Fibroblast of skin of left quadriceps (primary cell): ENCODE results near the gene EPHB6.
A peak's percentile ranks its signal among the peaks of the same experiment; 100 is the strongest.

Experiments
- DNase-seq, 2 experiments: peaks; one replicate each; pipeline ENCODE4 v3.0.0-alpha.2; 2013; ENCODE audit warnings: low read depth in 2 of 2

EPHB6 gene, protein sequence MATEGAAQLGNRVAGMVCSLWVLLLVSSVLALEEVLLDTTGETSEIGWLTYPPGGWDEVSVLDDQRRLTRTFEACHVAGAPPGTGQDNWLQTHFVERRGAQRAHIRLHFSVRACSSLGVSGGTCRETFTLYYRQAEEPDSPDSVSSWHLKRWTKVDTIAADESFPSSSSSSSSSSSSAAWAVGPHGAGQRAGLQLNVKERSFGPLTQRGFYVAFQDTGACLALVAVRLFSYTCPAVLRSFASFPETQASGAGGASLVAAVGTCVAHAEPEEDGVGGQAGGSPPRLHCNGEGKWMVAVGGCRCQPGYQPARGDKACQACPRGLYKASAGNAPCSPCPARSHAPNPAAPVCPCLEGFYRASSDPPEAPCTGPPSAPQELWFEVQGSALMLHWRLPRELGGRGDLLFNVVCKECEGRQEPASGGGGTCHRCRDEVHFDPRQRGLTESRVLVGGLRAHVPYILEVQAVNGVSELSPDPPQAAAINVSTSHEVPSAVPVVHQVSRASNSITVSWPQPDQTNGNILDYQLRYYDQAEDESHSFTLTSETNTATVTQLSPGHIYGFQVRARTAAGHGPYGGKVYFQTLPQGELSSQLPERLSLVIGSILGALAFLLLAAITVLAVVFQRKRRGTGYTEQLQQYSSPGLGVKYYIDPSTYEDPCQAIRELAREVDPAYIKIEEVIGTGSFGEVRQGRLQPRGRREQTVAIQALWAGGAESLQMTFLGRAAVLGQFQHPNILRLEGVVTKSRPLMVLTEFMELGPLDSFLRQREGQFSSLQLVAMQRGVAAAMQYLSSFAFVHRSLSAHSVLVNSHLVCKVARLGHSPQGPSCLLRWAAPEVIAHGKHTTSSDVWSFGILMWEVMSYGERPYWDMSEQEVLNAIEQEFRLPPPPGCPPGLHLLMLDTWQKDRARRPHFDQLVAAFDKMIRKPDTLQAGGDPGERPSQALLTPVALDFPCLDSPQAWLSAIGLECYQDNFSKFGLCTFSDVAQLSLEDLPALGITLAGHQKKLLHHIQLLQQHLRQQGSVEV

DNA sequence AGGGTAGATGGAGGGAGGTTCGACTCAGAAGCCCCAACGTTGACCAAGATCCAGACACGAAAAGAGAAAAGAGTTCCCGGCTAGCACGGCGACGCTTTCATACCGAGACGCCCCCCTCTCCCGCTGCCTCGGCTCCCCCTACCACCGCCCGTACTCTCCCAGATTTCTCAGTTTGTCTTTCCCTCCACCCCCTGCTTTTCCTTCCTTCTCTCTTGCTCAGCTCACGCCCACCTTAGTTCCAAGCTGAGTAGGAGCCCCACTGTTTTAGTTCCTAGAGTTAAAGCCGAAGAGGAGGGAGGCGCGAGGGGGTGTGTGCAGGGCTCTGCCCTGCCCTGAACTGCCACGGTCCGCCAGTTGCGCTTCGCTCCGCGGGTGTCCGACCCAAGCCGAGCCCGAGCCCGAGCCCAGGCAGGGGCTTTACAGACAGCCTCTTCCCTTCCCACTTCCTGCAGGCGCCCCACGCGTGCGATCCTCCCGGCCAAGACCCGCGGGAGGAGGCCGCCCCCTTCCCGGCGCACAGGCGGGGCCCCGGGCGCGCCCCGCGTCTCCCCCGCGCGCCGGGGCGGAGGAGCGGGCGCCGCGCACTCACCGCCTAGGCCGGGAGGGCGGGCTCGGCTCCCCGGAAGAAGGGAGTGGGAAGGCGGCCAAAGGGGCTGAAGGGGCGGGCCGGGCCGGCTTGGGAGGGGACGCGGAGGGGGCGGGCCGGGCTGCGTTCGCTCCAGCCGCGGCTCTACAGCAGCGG lies at the start of gene EPHB6:
Gene EPHB6, plus strand, starts transcription at position 705 of the 742 bp plus-strand sequence. CDS start 8,152 bp downstream, outside the sequence.
- peak in 1 of 2 experiments; percentile 23 for DNase-seq

DNA sequence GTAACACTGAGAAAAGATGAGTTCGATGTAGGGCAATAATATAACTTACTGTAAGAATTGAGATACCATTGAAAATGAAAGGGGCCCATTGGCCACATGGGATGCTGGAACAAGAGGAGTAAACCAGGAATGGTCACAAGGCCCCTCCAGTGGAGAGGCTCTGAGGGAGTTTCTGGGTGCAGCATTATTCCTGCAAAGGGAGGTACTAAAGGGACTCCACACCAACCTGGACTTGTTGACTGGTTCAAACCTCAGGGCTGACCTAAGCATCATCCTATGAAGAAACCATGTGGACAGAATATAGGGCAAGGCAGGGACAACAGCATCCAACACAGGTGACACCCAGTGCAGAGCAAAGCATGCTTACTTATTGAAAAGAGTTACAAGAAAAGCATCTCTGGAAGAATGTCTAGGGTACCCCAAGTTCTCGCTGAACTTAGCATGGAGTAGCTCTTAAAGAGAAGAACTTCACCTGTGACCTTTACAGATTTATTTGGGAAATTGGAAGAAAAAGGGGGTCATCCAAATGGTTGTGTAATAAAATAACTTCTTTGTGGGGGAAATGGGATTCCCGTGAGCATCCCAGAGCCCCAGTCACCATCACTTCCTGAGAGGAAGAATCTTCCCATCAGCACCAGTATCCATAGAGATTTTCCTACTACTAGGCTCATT lies 49.4 kb upstream of the EPHB6 start:
- no peak for DNase-seq

DNA sequence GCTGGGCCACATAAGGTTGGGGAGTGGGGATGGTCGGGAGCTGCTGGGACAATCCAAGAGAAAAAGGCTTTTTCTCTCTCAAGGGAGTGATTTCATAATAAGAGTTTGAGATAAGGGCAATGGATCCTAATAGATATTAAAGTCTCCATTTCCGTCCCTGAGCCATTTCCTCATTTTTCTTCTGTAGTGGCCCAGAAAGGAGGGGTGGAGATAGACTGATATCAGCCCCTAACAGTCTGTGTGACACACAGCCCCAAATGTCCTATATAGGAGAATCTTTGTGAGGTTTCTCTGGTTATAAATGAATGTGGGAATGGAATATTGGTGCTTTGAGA lies 48.9 kb upstream of the EPHB6 start:
- no peak for DNase-seq

DNA sequence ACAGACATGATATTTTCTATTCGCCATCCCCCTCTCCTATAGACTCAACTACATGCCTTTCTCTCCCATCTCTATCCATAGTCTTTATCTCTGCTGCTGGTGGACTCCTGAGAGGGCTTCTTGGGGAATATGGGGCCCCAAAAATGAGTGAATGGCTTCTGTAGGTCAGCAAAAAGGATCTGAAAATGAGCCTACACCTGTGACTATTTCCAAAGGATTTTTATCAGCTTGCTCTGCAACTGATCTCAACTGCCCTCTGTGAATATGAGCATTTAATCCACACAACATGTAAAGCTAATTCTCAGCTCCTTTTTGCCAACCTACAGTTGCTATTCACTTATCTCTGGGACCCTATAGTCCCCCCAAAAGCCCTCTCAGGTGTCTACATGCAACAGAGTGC lies 47.9 kb upstream of the EPHB6 start:
- no peak for DNase-seq

DNA sequence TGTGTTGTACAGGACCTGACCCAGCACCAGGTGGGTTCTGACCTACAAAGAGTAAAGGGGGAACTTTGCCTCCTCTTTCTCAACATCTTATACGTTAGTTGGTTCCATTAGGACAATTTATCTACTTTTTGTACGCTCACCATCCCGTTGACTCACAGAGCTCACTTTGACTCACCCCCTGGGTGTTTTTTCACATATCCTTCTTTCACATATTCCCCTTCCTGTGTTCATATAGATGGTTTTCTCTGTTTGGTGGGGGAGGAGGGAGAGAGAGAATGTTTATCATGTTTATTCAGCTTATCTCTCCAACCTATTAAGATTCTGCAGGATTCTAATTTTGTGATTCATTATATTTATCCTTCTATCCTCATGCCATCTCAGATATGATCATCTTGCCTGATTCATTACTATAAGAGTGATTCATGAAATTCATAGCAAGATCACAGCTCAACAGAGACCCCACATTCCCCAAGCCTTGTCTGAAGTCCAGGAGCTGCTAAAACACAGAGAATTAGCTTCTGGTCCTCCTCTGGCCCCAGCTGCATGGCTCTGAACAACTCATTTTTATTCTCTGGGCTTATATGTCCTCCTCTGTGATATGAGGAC lies 46.9 kb upstream of the EPHB6 start:
- DNase-seq, result no peak

DNA sequence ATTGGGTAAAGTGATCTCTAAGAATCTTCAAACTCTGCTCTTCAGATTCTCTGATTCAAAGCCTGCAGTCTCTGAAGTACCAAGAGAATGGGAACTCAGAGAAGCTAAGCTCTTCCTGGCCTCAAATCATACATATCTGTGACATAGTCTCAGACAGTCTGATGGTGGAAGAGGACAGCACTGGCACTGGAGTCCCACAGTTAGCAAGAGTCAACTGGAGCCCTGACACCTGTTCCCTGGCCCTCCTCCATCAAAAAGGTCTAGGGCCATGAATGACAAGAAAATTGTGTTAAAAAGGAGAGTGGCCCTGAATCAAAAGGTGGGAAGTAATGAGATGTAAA lies 46.4 kb upstream of the EPHB6 start:
- DNase-seq, result no peak

DNA sequence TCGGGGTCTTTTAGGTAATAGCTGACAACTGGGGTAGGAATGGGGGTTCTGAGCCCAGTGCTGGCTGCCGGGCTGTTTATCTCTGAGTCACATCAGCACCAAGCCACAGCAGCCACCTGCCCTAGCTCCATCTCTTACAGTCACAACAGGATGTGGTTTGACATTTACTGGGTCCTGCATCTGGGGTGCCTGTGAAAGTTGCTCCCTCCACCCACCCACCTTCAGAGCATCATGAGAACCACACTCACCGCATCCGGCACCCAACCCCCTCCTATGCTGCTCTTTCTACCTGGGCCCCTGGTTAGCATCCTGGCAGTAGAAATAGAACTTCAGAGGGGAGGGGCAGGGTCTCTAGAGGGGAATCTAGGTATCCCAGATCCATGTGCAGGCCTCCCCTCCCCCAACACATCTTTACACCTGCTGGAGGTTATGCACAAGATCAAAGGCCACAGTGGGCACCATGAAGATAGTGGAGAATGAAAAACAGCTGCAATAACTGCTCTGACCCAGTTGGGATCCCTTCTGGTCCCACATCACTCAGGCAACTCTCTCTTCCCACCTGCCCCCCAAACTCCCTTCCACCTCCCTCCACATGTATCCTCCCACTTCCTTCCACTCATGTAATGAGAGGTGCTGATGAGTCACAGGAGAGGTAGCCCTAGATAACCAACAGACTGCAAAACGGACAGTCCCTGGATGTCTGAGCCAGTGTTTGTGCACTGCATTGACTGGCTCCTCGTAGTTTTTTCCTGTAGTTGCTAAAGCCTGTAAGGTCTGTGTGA lies 45.9 kb upstream of the EPHB6 start:
- DNase-seq, result no peak

DNA sequence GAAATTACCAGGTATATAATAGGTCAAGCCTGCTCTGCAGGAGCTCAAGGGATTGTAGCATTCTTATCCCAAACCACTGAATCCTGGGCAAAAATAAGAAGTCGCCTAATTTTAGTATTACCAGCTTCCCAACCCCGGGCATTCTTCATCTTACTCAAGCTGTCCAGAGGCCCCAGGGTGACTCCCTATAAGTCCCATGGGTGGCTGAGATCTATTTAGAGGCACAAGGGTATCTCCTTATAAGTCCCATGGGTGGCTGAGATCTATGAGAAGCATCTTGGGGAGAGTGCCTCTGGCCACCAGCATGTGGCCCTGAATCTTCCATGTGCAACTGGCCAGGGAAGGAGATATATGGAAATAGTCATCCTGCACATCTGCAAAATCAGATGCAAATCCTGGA lies 45.2 kb upstream of the EPHB6 start:
- DNase-seq, result no peak

DNA sequence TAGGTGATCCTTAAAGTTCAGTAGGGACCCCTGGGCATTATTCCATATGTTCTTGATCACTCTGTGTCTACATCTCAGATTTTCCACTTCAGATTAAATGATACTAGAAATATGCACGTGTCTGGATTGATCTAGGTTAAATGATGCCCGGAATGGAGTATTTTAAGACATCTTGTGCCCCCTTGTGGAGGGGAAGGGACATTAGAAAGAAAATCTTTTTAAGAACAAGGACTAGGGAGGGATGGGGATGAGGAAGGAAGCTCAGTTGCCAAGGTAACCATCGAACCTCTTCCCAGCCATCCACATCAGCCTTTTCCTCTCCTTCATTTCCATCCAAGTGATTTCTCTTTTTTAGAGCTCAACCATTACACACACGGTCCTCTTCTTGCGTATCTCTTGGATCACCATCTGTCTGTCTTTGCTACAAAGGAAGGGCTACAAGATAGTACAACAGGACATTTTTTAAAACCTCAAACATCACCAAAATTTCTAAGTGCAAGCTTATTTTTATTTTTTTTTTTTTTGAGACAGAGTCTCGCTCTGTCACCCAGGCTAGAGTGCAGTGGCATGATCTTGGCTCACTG lies 43.6 kb upstream of the EPHB6 start:
- peak; percentile 20 to 22 for DNase-seq

DNA sequence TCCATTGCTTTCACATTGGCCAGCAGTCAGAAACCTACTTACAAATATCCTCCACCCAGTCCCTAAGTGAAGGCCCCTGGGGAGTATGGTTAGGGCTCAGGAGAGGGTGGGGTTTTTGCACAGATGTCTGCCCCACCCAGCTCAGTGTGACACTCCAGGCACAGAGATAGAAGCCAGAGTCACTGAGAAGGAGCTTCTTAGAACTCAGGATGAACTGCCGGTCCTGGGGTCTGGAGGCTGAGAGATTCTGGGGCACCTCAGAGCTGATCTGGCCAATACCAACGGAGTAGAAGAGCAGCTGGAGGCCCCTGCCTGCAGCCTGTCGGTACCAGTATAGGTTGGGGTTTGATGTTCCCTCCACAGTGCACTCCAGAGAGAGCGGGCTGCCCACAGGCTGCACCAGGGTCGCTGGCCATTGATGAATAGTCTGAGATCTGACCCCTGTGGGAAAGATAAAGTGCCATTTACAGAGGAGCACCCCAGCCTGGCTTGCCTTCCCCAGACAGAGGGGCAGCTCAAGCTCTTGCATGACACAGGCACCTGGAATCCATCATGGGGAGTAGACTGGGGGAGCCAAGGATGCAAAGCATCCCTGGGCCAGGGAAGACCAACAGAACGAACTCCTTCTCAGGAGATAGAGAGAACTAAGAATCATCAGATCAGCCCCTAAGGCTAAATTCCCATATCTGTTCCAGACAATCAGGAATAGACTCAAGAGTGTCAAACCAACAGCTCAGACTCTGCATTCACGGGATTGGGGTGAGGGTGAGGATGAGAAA lies 42.2 kb upstream of the EPHB6 start:
- DNase-seq, result no peak

DNA sequence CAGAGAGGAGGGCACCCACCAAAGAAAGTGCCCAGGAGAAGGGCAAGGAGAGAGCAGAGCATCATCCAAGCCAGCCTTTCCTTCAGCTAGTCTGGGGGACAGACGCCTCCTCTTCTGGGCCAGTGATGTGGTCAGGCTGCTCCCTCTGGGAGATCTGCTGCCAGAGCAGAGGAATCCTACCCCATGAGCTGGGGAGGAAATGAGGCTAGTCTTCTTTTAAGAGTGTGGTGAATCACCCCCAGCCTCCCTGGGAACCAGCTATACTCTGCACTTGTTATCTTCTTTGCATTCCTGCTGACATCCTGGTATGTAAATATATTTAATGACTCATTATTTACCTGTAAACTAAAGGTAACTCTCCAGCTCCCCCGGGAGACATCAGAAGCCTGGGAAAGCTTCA lies 41.6 kb upstream of the EPHB6 start:
- peak; percentile 14 to 20 for DNase-seq

DNA sequence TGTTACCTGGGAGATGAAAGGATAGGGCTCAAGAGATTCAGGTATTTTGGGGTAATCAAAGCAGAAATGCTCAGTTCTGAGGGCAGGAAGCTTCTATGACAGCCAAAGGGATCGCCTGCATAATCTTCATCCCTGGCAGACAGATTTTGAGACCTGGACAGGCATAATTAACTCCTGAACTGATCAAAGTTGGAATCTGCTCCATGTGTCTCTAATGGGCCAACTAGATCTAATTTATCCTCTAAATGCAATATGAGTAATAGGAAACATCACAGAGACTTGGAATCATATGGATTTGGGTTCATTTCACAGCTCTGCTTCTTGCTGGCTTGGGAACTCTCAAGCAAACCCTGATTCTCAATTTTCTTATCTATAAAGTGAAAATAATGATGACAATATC lies 41.2 kb upstream of the EPHB6 start:
- DNase-seq, result no peak

DNA sequence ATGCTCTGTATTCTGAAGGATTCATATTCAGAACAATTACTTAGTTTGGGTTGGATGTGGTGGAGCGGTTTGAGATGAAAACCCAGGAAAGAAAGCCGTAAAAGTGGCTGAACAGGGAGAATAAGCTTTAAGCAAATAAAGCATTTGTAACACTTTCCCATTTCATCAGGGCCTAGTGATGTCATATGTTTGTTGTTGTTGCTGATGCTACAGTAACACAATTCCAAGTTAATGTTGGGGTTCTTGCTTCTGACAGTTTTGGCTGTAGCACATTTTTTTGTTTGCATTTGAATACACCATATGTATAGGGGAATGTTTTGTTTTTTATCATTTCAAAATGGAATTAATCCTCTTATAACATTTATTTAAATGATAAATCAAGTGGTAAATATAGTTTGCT lies 40.4 kb upstream of the EPHB6 start:
- DNase-seq, result no peak

DNA sequence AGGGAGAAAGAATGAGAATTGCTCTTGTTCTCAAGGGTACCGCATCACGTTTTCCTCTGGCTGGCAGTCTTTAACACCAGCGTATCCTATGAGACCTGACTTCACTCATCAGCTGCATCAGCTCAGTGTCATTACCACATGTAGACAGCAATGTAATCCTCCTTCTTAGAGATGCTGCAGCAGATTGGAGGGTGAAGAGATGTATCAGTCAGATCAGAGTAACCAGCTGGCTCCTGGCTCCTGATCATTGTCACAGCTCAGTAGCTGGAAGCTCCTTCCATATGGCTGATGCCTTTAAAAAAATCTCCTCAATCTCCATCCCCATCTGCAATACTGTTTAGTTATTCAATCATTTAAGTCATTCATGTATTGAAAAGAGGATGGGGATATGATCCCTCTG lies 39.7 kb upstream of the EPHB6 start:
- DNase-seq, result no peak

DNA sequence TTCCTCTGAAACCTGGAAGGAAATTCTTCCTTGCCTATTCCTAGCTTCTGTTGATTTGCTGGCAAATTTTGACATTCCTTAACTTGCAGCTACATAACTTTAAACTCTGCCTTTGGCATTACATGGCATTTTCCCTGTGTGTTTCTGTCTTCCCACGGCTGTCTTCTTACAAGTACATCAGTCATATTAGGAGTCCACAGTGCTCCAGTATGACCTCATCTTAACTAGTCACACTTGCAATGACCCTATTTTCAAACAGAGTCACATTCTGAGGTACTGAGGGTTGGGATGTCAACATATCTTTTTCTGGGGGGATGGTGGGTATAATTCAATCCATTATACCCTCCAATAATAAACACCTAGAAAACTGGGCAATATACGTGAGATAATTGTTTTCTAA lies 37.4 kb upstream of the EPHB6 start:
- DNase-seq, result no peak

DNA sequence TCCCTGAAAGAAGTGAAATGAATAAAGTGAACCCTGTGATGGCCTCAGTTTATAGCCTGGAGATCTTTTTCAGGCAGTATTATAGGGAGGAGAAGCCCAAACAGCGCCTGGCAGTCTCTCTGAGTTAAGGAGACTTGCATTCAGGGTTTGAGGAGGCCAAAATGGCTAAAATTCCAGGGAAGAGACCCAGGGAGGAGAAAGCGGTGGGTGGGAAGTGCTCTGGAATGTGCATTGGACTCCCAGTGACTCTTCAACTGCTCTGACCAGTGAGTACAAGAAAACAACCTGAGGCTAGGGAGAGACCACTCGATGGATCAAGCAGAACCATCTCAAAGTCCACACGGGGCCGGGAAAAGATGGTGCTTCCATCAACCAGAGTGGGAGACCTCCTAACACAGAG lies 35.3 kb upstream of the EPHB6 start:
- DNase-seq, result no peak

DNA sequence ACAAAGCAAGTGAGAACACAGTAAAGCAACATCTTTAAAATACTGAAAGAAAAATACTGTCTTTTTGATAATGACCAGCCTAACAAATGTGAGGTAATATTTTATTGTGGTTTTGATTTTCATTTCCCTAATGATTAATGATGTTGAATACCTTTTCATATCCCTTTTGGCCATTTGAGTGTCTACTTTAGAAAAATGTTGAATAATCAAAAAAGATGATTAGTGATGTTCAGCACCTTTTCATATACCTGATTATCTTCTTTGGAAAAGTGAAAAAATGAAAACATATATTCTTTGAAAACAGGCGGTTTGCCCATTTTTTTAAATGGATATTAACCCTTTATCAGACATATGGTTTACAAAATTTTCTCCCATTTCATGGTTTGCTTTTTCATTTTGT lies 32.2 kb upstream of the EPHB6 start:
- DNase-seq, result no peak

DNA sequence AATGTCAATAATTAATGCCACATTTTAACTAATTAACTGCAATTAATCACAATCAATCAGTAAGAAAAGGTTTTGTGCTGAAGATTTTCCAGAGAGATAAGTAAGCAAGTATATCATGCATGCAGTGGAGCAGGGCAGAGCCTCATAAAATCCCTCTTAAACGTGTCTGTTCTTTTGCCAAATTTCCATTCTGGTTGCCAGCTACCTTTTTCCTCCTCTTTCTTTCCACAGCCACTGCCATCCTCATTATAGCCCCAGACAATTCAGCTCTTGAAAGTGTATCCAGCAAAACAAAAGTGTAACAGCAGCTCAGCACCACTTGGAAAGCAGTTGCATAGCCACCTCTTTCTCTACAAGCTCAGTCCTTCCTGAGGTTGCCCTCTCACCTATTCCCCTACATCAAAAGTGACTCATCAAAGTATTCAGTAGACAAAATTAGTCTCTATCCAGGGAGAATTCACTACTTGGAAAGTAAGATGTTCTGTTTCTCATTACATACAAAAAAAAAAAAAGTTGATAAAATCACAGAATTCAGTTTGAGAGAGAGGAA lies 26.9 kb upstream of the EPHB6 start:
- DNase-seq, result no peak

DNA sequence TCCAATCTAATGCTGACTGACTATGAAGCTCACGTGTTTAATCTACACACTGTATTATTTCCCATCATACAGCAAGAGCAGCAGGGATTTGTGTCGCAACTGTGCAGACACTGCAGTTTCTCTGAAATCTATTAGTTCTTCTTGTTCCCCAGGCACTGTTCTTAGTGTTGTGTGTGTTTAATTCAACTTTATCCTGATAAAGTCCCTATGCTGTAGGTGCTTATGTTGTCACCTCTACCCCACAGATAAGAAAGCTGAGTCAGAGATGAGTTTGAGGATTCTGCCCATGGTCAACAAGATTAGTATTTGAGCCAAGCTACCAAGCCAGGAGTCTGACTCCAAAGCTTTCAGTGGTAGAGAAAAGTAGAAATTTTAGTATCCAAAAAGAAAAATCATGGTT lies 22.5 kb upstream of the EPHB6 start:
- no peak for DNase-seq
